Large intestine (tissue), 3 donors: Measurements from ENCODE around the gene TRAPPC10. TPM values are rescaled to one million over a fixed set of nuclear protein-coding genes. Genes with fewer than 3 reads are reported as not detected.

Source experiments
- DNase-seq, 2 donors: peaks; one replicate each; pipeline versions ENCODE4 v3.0.0 to v3.0.0-alpha.2; 2013
- H3K27ac ChIP-seq: one replicate; pipeline ENCODE4 v1.5.1; 2013; ENCODE audit warnings: low read length
- H3K27me3 ChIP-seq: 2 replicates; pipeline ENCODE4 v1.6.1; 2013; ENCODE audit warnings: low read length; ENCODE audit not compliant: control insufficient read depth, insufficient read depth
- H3K36me3 ChIP-seq: 2 replicates; pipeline ENCODE4 v1.6.1; 2013; ENCODE audit warnings: low read length; ENCODE audit not compliant: control insufficient read depth, insufficient read depth
- H3K4me1 ChIP-seq: one replicate; pipeline ENCODE4 v1.6.1; 2013; ENCODE audit warnings: low read length; ENCODE audit not compliant: control insufficient read depth, insufficient read depth
- H3K4me3 ChIP-seq: one replicate; pipeline ENCODE4 v1.5.1; 2013; ENCODE audit warnings: low read length
- H3K9me3 ChIP-seq: one replicate; pipeline ENCODE4 v1.6.1; 2013; ENCODE audit warnings: mild to moderate bottlenecking, low read depth, low read length, moderate library complexity; ENCODE audit not compliant: control insufficient read depth
- WGBS: methylation state at CpG from one replicate; pipeline ENCODE4 v1.1.5; 2013; ENCODE audit warnings: low lambda C conversion rate; ENCODE audit not compliant: insufficient coverage; 5-methylcytosine and 5-hydroxymethylcytosine counted together
- polyA plus RNA-seq: library from polyadenylated mRNA; unstranded; fragments of 120-200 nt; gene quantifications from one replicate; pipeline ENCODE4 v1.2.1, GENCODE V29; 2013

TRAPPC10 gene
- polyA plus RNA-seq, 1 donor = 36.6 TPM

GRCh38 chr21:44002511-44002910 lies 9.6 kb upstream of the TRAPPC10 start:
- WGBS = no CpG with 5 or more reads among the region's 10 CpGs

DNA sequence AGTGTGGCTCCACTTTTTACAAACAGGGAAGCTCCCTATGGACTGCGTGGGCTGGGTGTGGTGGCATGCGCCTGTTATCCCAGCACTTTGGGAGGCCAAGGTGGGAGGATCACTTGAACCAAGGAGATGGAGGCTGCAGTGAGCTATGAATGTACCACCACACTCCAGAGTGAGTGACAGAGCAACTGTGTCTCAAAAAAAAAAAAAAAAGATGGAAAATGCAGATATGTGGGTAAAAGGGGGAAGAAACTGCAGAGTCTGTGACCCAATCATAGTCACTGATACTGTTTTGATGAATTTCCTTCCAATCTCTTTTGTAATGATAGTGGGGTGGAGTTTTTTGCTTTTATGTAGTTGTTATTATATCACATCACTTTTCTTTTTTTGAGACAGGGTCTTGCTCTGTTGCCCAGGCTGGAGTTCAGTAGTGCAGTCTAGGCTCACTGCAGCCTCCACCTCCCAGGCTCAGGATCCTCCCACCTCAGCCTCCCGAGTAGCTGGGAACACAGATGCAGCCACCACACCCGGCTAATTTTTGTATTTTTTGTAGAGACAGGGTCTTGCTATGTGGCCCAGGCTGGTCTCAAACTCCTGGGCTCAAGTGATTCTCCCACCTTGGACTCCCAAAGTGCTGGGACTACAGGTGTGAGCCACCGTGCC lies 8.7 kb upstream of the TRAPPC10 start:
- no peaks in the 10 kb centered on the region for H3K27me3 ChIP-seq
- no peaks in the 10 kb centered on the region for H3K36me3 ChIP-seq
- H3K27ac ChIP-seq = no peak overlapping the region
- no peak for DNase-seq
- no peaks in the 10 kb centered on the region for H3K9me3 ChIP-seq
- no peak overlapping the region for H3K4me3 ChIP-seq
- H3K4me1 ChIP-seq = no peaks in the 10 kb centered on the region
- WGBS = no CpG with 5 or more reads among the region's 5 CpGs

More at GRCh38 chr21:44002511-44002910, 9.6 kb upstream of the TRAPPC10 start:
- DNase-seq = no peak
- Histone ChIP-seq H3K4me3 (no peak overlapping the region), H3K27ac (no peak overlapping the region), H3K4me1 (no peaks in the 10 kb centered on the region), H3K27me3 (no peaks in the 10 kb centered on the region), H3K36me3 (no peaks in the 10 kb centered on the region), H3K9me3 (no peaks in the 10 kb centered on the region)

- no peaks in the 10 kb centered on the region for H3K27me3 ChIP-seq
- WGBS = no CpG with 5 or more reads among the region's 13 CpGs
- H3K27ac ChIP-seq = no peak overlapping the region
- H3K4me3 ChIP-seq = no peak overlapping the region
- no peaks in the 10 kb centered on the region for H3K9me3 ChIP-seq
- no peaks in the 10 kb centered on the region for H3K36me3 ChIP-seq
- DNase-seq = no peak
- no peaks in the 10 kb centered on the region for H3K4me1 ChIP-seq
These were observed 7.0 kb upstream of the TRAPPC10 start for GRCh38 chr21:44005071-44005470.

DNA sequence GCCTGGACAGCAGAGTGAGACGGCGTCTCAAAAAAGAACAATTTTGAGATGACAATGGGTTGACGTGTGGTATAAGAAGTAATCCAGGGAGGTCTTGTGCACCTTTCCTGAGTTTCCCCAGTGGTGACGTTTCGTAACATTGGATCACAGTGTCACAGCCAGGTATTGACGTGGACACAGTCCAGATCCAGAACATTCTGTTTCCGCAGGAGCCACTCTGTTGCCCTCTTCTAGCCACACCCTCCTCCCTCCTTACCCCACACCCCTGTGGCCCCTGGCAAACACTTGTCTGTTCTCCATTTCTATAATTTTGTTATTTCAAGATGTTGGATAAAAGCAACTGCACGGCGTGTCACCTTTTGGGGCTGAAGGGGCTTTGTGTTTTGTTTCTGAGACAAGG lies 6.5 kb upstream of the TRAPPC10 start:
- WGBS = 89% methylated on average over 5 of the region's 9 CpGs
- Histone ChIP-seq H3K36me3 (no peaks in the 10 kb centered on the region), H3K9me3 (no peaks in the 10 kb centered on the region), H3K27me3 (no peaks in the 10 kb centered on the region), H3K4me1 (no peaks in the 10 kb centered on the region), H3K27ac (no peak overlapping the region), H3K4me3 (no peak overlapping the region)
- no peak for DNase-seq

- Histone ChIP-seq H3K9me3 (no peaks in the 10 kb centered on the region), H3K4me1 (peaks cover 3% of the 10 kb centered on the region), H3K36me3 (no peaks in the 10 kb centered on the region), H3K4me3 (no peak overlapping the region), H3K27me3 (no peaks in the 10 kb centered on the region), H3K27ac (no peak overlapping the region)
- no CpG with 5 or more reads among the region's 9 CpGs for WGBS
- no peak for DNase-seq
These were observed 6.0 kb upstream of the TRAPPC10 start for GRCh38 chr21:44006017-44006619.

- Histone ChIP-seq H3K4me3 (no peak overlapping the region), H3K27me3 (no peaks in the 10 kb centered on the region), H3K4me1 (peaks cover 5% of the 10 kb centered on the region), H3K27ac (no peak overlapping the region), H3K9me3 (no peaks in the 10 kb centered on the region), H3K36me3 (no peaks in the 10 kb centered on the region)
- 100% methylated on average over 1 of the region's 8 CpGs for WGBS
- no peak for DNase-seq
These were observed 5.5 kb upstream of the TRAPPC10 start for GRCh38 chr21:44006656-44007055.

DNA sequence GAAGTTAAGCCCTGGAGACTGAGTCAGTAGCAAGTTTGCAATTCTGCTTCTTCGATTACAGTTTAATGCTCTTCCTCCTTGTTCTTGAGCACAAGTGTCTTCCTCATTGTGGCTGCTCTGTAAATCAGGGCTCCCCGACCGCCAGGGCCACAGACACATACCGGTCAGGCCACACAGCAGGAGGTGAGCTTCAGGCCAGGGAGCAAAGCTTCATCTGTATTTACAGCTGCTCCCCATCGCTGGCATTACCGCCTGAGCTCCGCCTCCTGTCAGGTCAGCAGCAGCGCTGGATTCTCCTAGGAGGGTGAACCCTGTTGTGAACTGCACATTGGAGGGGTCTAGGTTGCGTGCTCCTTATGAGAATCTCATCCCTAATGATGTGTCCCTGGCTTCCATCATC lies 1.7 kb upstream of the TRAPPC10 start:
- Histone ChIP-seq H3K9me3 (no peaks in the 10 kb centered on the region), H3K4me1 (peaks cover 12% of the 10 kb centered on the region), H3K4me3 (no peak overlapping the region), H3K27me3 (no peaks in the 10 kb centered on the region), H3K27ac (no peak overlapping the region), H3K36me3 (no peaks in the 10 kb centered on the region)
- WGBS = no CpG with 5 or more reads among the region's 9 CpGs
- no peak for DNase-seq

- H3K4me1 ChIP-seq = peaks cover 12% of the 10 kb centered on the region
- no peaks in the 10 kb centered on the region for H3K36me3 ChIP-seq
- H3K9me3 ChIP-seq = no peaks in the 10 kb centered on the region
- no peaks in the 10 kb centered on the region for H3K27me3 ChIP-seq
- WGBS = 80% methylated on average over 1 of the region's 9 CpGs
- peak overlapping the region; percentile 68 for H3K4me3 ChIP-seq
- no peak for DNase-seq
- H3K27ac ChIP-seq = peak overlapping the region; percentile 39
These were observed 986 bp upstream of the TRAPPC10 start for GRCh38 chr21:44011123-44011522.

- peak overlapping the region; percentile 85 for H3K27ac ChIP-seq
- WGBS = 0% methylated on average over 1 of the region's 87 CpGs
- peak overlapping the region; percentile 71 for H3K4me3 ChIP-seq
- H3K27me3 ChIP-seq = no peaks in the 10 kb centered on the region
- H3K9me3 ChIP-seq = no peaks in the 10 kb centered on the region
- peak; percentile 43 to 81 for DNase-seq
- peaks cover 12% of the 10 kb centered on the region for H3K4me1 ChIP-seq
- H3K36me3 ChIP-seq = peaks cover 1% of the 10 kb centered on the region
These were observed 618 bp downstream of the TRAPPC10 start for GRCh38 chr21:44012474-44013379.

- peak overlapping the region; percentile 85 for H3K27ac ChIP-seq
- no peak for DNase-seq
- no peaks in the 10 kb centered on the region for H3K27me3 ChIP-seq
- H3K4me3 ChIP-seq = peak overlapping the region; percentile 71
- H3K9me3 ChIP-seq = no peaks in the 10 kb centered on the region
- peaks cover 3% of the 10 kb centered on the region for H3K36me3 ChIP-seq
- peaks cover 12% of the 10 kb centered on the region for H3K4me1 ChIP-seq
- WGBS = 11% methylated on average over 3 of the region's 8 CpGs
These were observed 1.4 kb downstream of the TRAPPC10 start for GRCh38 chr21:44013380-44014088.
